Measurements from ENCODE around the gene LRRC3. TPM values are rescaled to one million over a fixed set of nuclear protein-coding genes. Genes with fewer than 3 reads are reported as not detected.

LRRC3 gene
- total RNA-seq, 1 donor from 2014 or later, result 2.5 TPM

DNA sequence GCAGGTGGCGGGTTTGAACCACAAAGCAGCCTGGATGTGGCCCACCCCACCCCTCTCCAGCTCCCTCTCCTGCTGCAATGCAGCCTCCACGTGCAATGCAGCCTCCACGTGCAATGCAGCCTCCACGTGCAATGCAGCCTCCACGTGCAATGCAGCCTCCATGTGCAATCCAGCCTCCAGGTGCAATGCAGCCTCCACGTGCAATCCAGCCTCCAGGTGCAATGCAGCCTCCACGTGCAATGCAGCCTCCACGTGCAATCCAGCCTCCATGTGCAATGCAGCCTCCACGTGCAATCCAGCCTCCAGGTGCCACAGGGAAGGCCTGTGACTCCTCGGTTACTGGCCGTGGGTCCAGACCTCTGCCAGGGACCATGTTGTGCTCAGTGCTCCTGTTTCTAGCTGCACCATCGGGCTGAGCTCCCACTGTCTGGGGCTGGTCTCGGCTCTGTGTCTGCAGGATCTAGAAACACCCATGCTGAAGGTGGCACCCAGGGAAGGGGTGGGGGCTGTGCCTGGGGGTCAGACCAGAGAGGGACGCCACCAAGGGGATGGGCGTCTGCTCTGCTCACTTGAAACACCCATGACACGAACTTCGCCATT is 11.9 kb upstream of the LRRC3 start:
- H3K79me2 ChIP-seq (ENCODE audit: low read depth), result no peaks in the 10 kb centered on the region
- H3K4me1 ChIP-seq, result peaks cover 2% of the 10 kb centered on the region
- peaks cover 12% of the 10 kb centered on the region for H3K27me3 Mint-ChIP-seq (ENCODE audit: insufficient read depth, low read depth)
- H4K20me1 ChIP-seq (ENCODE audit: low read depth), result no peaks in the 10 kb centered on the region
- no peak for DNase-seq (ENCODE audit: low spot score)
- no peaks in the 10 kb centered on the region for H3K27me3 ChIP-seq
- H3K36me3 Mint-ChIP-seq, result no peaks in the 10 kb centered on the region
- H3K4me2 ChIP-seq, result no peak overlapping the region
- TF ChIP-seq EZH2phosphoT487 (IDR thresholded peaks at IDR 0.05) (no peak), EZH2 (IDR thresholded peaks at IDR 0.05) (no peak)
- TF ChIP-seq, protein P1, sequence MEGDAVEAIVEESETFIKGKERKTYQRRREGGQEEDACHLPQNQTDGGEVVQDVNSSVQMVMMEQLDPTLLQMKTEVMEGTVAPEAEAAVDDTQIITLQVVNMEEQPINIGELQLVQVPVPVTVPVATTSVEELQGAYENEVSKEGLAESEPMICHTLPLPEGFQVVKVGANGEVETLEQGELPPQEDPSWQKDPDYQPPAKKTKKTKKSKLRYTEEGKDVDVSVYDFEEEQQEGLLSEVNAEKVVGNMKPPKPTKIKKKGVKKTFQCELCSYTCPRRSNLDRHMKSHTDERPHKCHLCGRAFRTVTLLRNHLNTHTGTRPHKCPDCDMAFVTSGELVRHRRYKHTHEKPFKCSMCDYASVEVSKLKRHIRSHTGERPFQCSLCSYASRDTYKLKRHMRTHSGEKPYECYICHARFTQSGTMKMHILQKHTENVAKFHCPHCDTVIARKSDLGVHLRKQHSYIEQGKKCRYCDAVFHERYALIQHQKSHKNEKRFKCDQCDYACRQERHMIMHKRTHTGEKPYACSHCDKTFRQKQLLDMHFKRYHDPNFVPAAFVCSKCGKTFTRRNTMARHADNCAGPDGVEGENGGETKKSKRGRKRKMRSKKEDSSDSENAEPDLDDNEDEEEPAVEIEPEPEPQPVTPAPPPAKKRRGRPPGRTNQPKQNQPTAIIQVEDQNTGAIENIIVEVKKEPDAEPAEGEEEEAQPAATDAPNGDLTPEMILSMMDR (IDR thresholded peaks at IDR 0.05), result no peak
- H3K36me3 ChIP-seq, result no peaks in the 10 kb centered on the region
- no peak overlapping the region for H3K4me3 Mint-ChIP-seq
- no peak overlapping the region for H2AFZ ChIP-seq (replicated peaks)
- H3K4me3 ChIP-seq, result no peak overlapping the region
- no peak overlapping the region for H3K27ac ChIP-seq
- no peaks in the 10 kb centered on the region for H3K9me3 Mint-ChIP-seq
- no peaks in the 10 kb centered on the region for H3F3A ChIP-seq (ENCODE audit: low read depth)
- H3K9me3 ChIP-seq (ENCODE audit: low read depth), result no peaks in the 10 kb centered on the region
- H3K27ac Mint-ChIP-seq, result no peak overlapping the region
- H3K9ac ChIP-seq, result no peak overlapping the region
- H3K4me1 Mint-ChIP-seq, result peaks cover 3% of the 10 kb centered on the region

DNA sequence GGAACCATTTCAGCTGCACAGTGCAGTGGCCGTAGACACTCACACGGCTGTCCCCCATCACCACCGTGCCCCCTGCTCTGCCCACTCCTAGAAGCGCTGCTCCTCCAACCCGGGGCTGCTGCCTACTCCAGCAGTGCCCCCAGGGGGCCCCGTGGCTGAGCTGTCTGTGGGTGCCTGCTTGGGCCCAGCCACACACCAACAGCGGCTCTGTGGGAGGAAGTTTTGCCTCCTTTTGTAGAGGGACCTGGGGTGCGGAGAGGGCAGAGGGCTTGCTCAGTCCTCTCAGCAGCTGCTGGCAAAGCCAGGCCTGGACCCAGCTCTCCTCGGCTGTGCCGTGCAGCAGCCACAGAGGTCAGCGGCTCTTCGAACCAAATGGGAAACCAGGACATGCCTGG is 11.4 kb upstream of the LRRC3 start:
- Histone ChIP-seq H3K9ac (no peak overlapping the region), H3K4me2 (no peak overlapping the region), H2AFZ (replicated peaks) (no peak overlapping the region), H3F3A (ENCODE audit: low read depth) (no peaks in the 10 kb centered on the region), H3K27ac (no peak overlapping the region), H3K4me3 (no peak overlapping the region), H3K36me3 (no peaks in the 10 kb centered on the region), H3K9me3 (ENCODE audit: low read depth) (no peaks in the 10 kb centered on the region), H3K79me2 (ENCODE audit: low read depth) (no peaks in the 10 kb centered on the region), H4K20me1 (ENCODE audit: low read depth) (no peaks in the 10 kb centered on the region), H3K27me3 (no peaks in the 10 kb centered on the region), H3K4me1 (peaks cover 7% of the 10 kb centered on the region)
- Mint-ChIP-seq H3K4me3 (no peak overlapping the region), H3K36me3 (no peaks in the 10 kb centered on the region), H3K27ac (no peak overlapping the region), H3K27me3 (ENCODE audit: insufficient read depth, low read depth) (peaks cover 12% of the 10 kb centered on the region), H3K4me1 (peaks cover 5% of the 10 kb centered on the region), H3K9me3 (no peaks in the 10 kb centered on the region)
- no peak for DNase-seq (ENCODE audit: low spot score)
- TF ChIP-seq, protein P1 (IDR thresholded peaks at IDR 0.05), result no peak
- TF ChIP-seq EZH2 (IDR thresholded peaks at IDR 0.05) (no peak), EZH2phosphoT487 (IDR thresholded peaks at IDR 0.05) (no peak)

DNA sequence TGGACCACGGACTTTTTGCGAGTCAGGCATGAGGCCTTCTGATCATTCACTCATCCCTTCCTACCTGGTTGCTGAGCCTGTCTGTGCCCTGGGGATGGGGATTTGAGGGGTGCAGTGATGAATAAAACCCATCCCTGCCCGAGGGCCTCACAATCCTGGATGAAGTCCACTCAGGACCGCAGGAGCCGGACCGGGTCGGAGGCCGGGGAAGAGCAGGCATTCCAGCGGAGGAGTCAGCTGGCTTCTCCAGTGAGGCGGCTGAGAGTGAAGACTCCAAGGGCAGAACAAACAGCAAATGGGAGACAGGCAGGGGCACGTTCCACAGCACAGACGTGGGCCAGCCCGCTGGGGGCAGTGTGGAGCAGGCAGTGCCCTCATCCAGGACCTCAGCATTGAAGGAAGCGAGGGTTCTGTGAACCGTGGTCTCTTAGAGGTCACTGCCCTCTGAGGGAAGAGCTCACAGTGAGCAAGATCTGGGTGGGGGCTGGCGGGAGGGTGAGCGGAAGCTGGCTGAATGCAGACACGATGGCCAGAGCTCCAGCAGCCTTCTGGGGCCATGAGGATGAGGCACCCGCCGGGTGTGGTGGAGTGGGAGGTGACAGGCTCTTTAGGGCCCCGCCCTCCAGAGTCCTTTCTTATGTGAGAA is 10.9 kb upstream of the LRRC3 start:
- Histone ChIP-seq H3K79me2 (ENCODE audit: low read depth) (no peaks in the 10 kb centered on the region), H2AFZ (replicated peaks) (no peak overlapping the region), H3K9me3 (ENCODE audit: low read depth) (no peaks in the 10 kb centered on the region), H3K36me3 (no peaks in the 10 kb centered on the region), H4K20me1 (ENCODE audit: low read depth) (no peaks in the 10 kb centered on the region), H3K4me2 (no peak overlapping the region), H3K4me1 (peaks cover 9% of the 10 kb centered on the region), H3K27ac (no peak overlapping the region), H3F3A (ENCODE audit: low read depth) (no peaks in the 10 kb centered on the region), H3K27me3 (no peaks in the 10 kb centered on the region), H3K9ac (no peak overlapping the region), H3K4me3 (no peak overlapping the region)
- Mint-ChIP-seq H3K9me3 (no peaks in the 10 kb centered on the region), H3K4me1 (peaks cover 9% of the 10 kb centered on the region), H3K36me3 (no peaks in the 10 kb centered on the region), H3K27ac (no peak overlapping the region), H3K27me3 (ENCODE audit: insufficient read depth, low read depth) (peaks cover 12% of the 10 kb centered on the region), H3K4me3 (no peak overlapping the region)
- TF ChIP-seq EZH2 (IDR thresholded peaks at IDR 0.05), result no peak
- TF ChIP-seq, protein P1 (IDR thresholded peaks at IDR 0.05), result peak; percentile 51
- peak; percentile 56 for DNase-seq (ENCODE audit: low spot score)

Measured in neural progenitor cell (in vitro differentiated cells).